OCI-LY3 (cell line): ENCODE data around the gene WASF2.

Experiments
- CTCF ChIP-seq: fragments of 200-600, 300-600 bp; sonication (generic); IDR thresholded peaks from 2 replicates; pipeline ENCODE4 v1.5.1; 2014; ENCODE audit warnings: antibody characterized with exemption, low read length, low read depth
- EZH2phosphoT487 ChIP-seq: fragments of 200-600 bp; shearing (Covaris generic); IDR thresholded peaks from 2 replicates; pipeline ENCODE4 v1.6.1; 2018; ENCODE audit warnings: antibody characterized with exemption, mixed run types, low read depth

DNA sequence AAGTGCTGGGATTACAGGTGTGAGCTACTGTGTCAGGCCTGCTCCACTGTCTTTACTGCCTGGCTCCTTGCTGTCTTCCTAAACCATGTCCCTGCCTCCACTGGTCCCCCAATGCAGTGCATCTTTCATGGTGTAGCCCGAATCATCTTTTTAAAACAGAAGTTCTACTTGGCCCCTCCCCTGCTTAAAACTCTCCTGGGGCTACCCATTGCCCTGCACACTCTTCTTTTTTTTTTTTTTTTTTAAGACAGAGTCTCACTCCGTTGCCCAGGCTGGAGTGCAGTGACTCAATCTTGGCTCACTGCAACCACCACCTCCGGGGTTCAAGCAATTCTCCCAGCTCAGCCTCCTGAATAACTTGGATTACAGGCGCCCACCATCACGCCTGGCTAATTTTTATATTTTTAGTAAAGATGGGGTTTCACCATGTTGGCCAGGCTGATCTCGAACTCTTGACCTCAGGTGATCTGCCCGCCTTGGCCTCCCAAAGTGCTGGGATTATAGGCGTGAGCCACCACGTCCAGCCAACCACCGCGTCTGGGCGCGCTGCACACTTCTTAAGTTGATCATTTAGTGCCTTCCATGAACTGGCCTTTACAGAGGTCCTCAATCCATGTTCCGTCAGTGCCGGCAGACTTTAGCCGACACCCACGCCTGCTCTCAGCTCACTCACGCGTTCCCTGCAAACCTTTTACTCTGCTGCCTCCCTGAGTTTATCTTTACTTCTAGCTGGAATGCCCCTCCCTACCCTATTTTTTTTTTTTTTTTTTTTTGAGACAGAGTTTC is 117.8 kb downstream of the WASF2 start:
- TF ChIP-seq CTCF (no peak), EZH2phosphoT487 (no peak)
